Spinal cord (tissue), 10 donors: ENCODE results near the gene PSMC3IP. TPM values are rescaled to one million over a fixed set of nuclear protein-coding genes. Genes with fewer than 3 reads are reported as not detected.
A peak's percentile ranks its signal among the peaks of the same experiment; 100 is the strongest.

Experiments
- DNase-seq, 6 donors: peaks; one replicate each; pipeline versions ENCODE4 v3.0.0 to v3.0.0-alpha.2; 2013 to 2015; ENCODE audit warnings: low spot score in 6 of 6, low read depth in 4 of 6
- H3K27ac ChIP-seq: one replicate; pipeline ENCODE4 v1.5.1; 2013; ENCODE audit warnings: low read depth, low read length, control low read depth
- H3K27me3 ChIP-seq: one replicate; pipeline ENCODE4 v1.6.1; 2013; ENCODE audit warnings: low read length; ENCODE audit not compliant: control insufficient read depth, insufficient read depth
- H3K36me3 ChIP-seq: one replicate; pipeline ENCODE4 v1.6.1; 2013; ENCODE audit warnings: low read length; ENCODE audit not compliant: control insufficient read depth, insufficient read depth
- H3K4me1 ChIP-seq: one replicate; pipeline ENCODE4 v1.6.1; 2013; ENCODE audit warnings: low read length; ENCODE audit not compliant: control insufficient read depth, insufficient read depth
- H3K4me3 ChIP-seq: one replicate; pipeline ENCODE4 v1.5.1; 2013; ENCODE audit warnings: low read depth, low read length, control low read depth
- H3K9me3 ChIP-seq: one replicate; pipeline ENCODE4 v1.6.1; 2013; ENCODE audit warnings: low read length; ENCODE audit not compliant: control insufficient read depth, insufficient read depth
- WGBS: methylation state at CpG from one replicate; pipeline ENCODE4 v1.1.5; 2013; ENCODE audit warnings: missing lambda C conversion rate; ENCODE audit not compliant: insufficient coverage; 5-methylcytosine and 5-hydroxymethylcytosine counted together
- polyA plus RNA-seq, 2 donors: library from polyadenylated mRNA; unstranded; fragments of 120-200 nt; gene quantifications; one replicate each; pipeline ENCODE4 v1.2.1, GENCODE V29; 2013; ENCODE audit not compliant: insufficient read length in 2 of 2
- total RNA-seq, 2 donors: library from RNA; depleted of rRNA in 1 of 2; stranded (reverse); fragments of 120-200 nt in 1 of 2; fragments of >200 nt in 1 of 2; gene quantifications; one replicate each; pipeline versions ENCODE4 v1.2.3 to v1.2.4, GENCODE V29; 2013 to 2014
- donor health status: healthy.

The PSMC3IP gene
- total and polyA plus RNA-seq, 4 donors: 5.9 to 24.1 (median 14.1) TPM

- Histone ChIP-seq H3K4me3 (no peak overlapping the region), H3K27ac (no peak overlapping the region), H3K36me3 (peaks cover 70% of the 10 kb centered on the region), H3K9me3 (no peaks in the 10 kb centered on the region), H3K4me1 (no peaks in the 10 kb centered on the region), H3K27me3 (no peaks in the 10 kb centered on the region)
- DNase-seq: no peak
- WGBS: 100% methylated on average over 2 of the region's 7 CpGs
Measured at GRCh38 chr17:42586514-42587230, 9.1 kb upstream of the PSMC3IP start.

- DNase-seq: no peak
- Histone ChIP-seq H3K4me1 (no peaks in the 10 kb centered on the region), H3K27ac (no peak overlapping the region), H3K27me3 (no peaks in the 10 kb centered on the region), H3K36me3 (peaks cover 74% of the 10 kb centered on the region), H3K4me3 (no peak overlapping the region), H3K9me3 (no peaks in the 10 kb centered on the region)
- 100% methylated on average over 1 of the region's 1 CpG for WGBS
Measured at GRCh38 chr17:42585353-42585752, 7.8 kb upstream of the PSMC3IP start.

- Histone ChIP-seq H3K9me3 (no peaks in the 10 kb centered on the region), H3K36me3 (peaks cover 74% of the 10 kb centered on the region), H3K27ac (no peak overlapping the region), H3K4me3 (no peak overlapping the region), H3K27me3 (no peaks in the 10 kb centered on the region), H3K4me1 (no peaks in the 10 kb centered on the region)
- 86% methylated on average over 9 of the region's 9 CpGs for WGBS
- no peak for DNase-seq
Measured at GRCh38 chr17:42584880-42585279, 7.4 kb upstream of the PSMC3IP start.

GRCh38 chr17:42581744-42582270 lies 4.3 kb upstream of the PSMC3IP start:
- no peak for DNase-seq
- H3K27me3 ChIP-seq: no peaks in the 10 kb centered on the region
- no peaks in the 10 kb centered on the region for H3K9me3 ChIP-seq
- H3K4me1 ChIP-seq: peaks cover 20% of the 10 kb centered on the region
- 91% methylated on average over 9 of the region's 10 CpGs for WGBS
- peaks cover 64% of the 10 kb centered on the region for H3K36me3 ChIP-seq
- H3K27ac ChIP-seq: no peak overlapping the region
- no peak overlapping the region for H3K4me3 ChIP-seq

- Histone ChIP-seq H3K27me3 (no peaks in the 10 kb centered on the region), H3K36me3 (peaks cover 59% of the 10 kb centered on the region), H3K9me3 (no peaks in the 10 kb centered on the region), H3K27ac (no peak overlapping the region), H3K4me1 (peaks cover 26% of the 10 kb centered on the region), H3K4me3 (no peak overlapping the region)
- WGBS: 88% methylated on average over 1 of the region's 2 CpGs
- no peak for DNase-seq
Measured at GRCh38 chr17:42579794-42580551, 2.4 kb upstream of the PSMC3IP start.

- peak in 3 of 6 donors; percentile 66 to 90 (median 86) for DNase-seq
- no peaks in the 10 kb centered on the region for H3K27me3 ChIP-seq
- H3K27ac ChIP-seq: peak overlapping the region; percentile 92
- no peaks in the 10 kb centered on the region for H3K9me3 ChIP-seq
- peaks cover 60% of the 10 kb centered on the region for H3K36me3 ChIP-seq
- WGBS: under 1% methylated on average over 15 of the region's 20 CpGs
- peaks cover 26% of the 10 kb centered on the region for H3K4me1 ChIP-seq
- H3K4me3 ChIP-seq: peak overlapping the region; percentile 88
Measured at GRCh38 chr17:42578282-42578869, 847 bp upstream of the PSMC3IP start.

- DNase-seq: no peak
- H3K27me3 ChIP-seq: no peaks in the 10 kb centered on the region
- peak overlapping the region; percentile 92 for H3K27ac ChIP-seq
- peaks cover 60% of the 10 kb centered on the region for H3K36me3 ChIP-seq
- 2% methylated on average over 16 of the region's 18 CpGs for WGBS
- H3K4me1 ChIP-seq: peaks cover 26% of the 10 kb centered on the region
- no peaks in the 10 kb centered on the region for H3K9me3 ChIP-seq
- H3K4me3 ChIP-seq: peak overlapping the region; percentile 88
Measured at GRCh38 chr17:42577140-42577531, 393 bp downstream of the PSMC3IP start.

- DNase-seq: no peak
- peaks cover 62% of the 10 kb centered on the region for H3K36me3 ChIP-seq
Measured at GRCh38 chr17:42574463-42574862, 3.1 kb downstream of the PSMC3IP start.

GRCh38 chr17:42573095-42573494 lies 4.4 kb downstream of the PSMC3IP start:
- DNase-seq: no peak
- Histone ChIP-seq H3K4me3 (no peak overlapping the region), H3K27ac (no peak overlapping the region), H3K9me3 (no peaks in the 10 kb centered on the region), H3K36me3 (peaks cover 73% of the 10 kb centered on the region), H3K27me3 (no peaks in the 10 kb centered on the region), H3K4me1 (peaks cover 20% of the 10 kb centered on the region)
- 91% methylated on average over 4 of the region's 4 CpGs for WGBS

More at GRCh38 chr17:42574463-42574862, 3.1 kb downstream of the PSMC3IP start:
- no peak overlapping the region for H3K4me3 ChIP-seq
- no peaks in the 10 kb centered on the region for H3K9me3 ChIP-seq
- H3K27me3 ChIP-seq: no peaks in the 10 kb centered on the region
- H3K27ac ChIP-seq: no peak overlapping the region
- 100% methylated on average over 1 of the region's 3 CpGs for WGBS
- peaks cover 26% of the 10 kb centered on the region for H3K4me1 ChIP-seq
